H7 (cell line): ENCODE data around the gene GNAI2. TPM values are rescaled to one million over a fixed set of nuclear protein-coding genes. Genes with fewer than 3 reads are reported as not detected.
"Not testable (repeated sequence)": the region's sequence is repeated elsewhere in the genome, so short reads cannot be mapped to it uniquely, and the experiment has no call there.

ENCODE experiments used
- DNase-seq: peaks from one replicate; pipeline ENCODE4 v3.0.0; 2012
- H3K27me3 ChIP-seq: 2 replicates; pipeline ENCODE4 v1.6.0; 2011; ENCODE audit warnings: mild to moderate bottlenecking, low read length; ENCODE audit not compliant: control insufficient read depth, insufficient read depth
- H3K36me3 ChIP-seq: replicated peaks from 2 replicates; pipeline ENCODE4 v1.5.1; 2011; ENCODE audit warnings: low read length; ENCODE audit not compliant: control insufficient read depth, insufficient read depth
- H3K4me3 ChIP-seq: 2 replicates; pipeline ENCODE4 v1.5.1; 2011; ENCODE audit warnings: low read depth, mild to moderate bottlenecking, control low read depth, low read length, moderate library complexity; ENCODE audit not compliant: insufficient read depth
- total RNA-seq: library from RNA; depleted of rRNA; stranded (reverse); fragments of >200 nt; shearing (Covaris generic); gene quantifications from 2 replicates; pipeline ENCODE4 v1.2.3, GENCODE V29; 2014

GNAI2 gene
- total RNA-seq, 1 experiment from 2014 or later: 246 TPM

DNA sequence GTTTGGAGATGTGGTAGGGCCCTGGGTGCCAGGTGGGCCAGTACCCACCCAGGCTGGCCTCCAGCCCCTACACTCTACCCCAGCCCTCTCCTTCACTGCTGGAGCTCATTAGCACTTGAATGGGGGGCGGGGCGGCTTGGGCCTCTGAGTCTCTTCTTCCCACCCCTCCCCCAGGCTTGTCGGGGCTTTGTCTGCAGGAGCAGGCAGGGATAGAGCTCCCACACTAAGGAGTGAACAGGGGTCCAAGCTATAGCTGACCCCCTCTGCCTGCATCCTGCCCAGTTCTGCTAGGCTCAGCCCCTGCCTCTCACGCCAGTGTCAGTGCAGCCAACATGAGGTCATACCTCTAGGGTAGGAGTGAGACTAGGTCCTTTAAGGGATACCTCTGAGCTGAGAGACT, 5.2 kb downstream of the GNAI2 start:
- peak; percentile 95 for DNase-seq
- Histone ChIP-seq H3K36me3 (no peaks in the 10 kb centered on the region; the same call in 1 of the 2 replicates), H3K4me3 (no peak overlapping the region), H3K27me3 (no peaks in the 10 kb centered on the region)

DNA sequence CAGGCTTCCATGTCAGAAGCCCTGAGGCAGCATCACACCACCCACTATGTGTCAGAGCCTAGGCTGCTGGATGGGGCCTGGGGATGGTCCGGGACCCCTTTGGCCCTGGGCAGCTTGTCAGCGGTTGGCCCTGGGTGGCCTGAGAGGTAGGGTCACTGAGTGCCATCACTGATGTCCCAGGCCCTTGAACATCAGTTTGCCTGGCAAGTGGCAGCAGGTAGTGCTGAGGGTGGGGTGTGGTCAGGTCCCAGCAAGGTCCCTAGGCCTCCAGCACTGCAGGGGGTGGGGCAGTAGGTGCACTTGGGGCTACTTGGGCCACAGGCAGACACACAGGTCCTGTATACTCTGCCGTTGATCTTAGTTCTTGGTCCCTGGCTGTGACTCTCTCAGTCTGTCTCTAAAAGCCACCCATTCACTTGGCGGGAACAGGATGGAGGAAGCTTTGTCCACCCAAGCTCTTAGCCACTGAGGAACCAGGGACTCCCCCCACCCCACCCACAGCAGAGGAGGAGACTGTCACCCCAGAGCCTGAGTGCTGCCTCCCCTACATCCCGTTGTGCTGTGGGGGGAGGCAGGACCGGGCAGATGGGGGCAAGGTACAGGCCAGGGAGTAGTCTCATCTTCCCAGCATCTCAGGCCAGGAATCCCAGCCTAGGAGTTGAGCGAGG, 5.8 kb downstream of the GNAI2 start:
- H3K4me3 ChIP-seq: no peak overlapping the region

GRCh38 chr3:50242381-50242770, 6.4 kb downstream of the GNAI2 start:
- no peaks in the 10 kb centered on the region for H3K27me3 ChIP-seq
- peaks cover 2% of the 10 kb centered on the region for H3K36me3 ChIP-seq
- DNase-seq: no peak
- no peak overlapping the region for H3K4me3 ChIP-seq

More for the DNA sequence above, 5.8 kb downstream of the GNAI2 start:
- Histone ChIP-seq H3K27me3 (no peaks in the 10 kb centered on the region), H3K36me3 (no peaks in the 10 kb centered on the region; the same call in 1 of the 2 replicates)
- DNase-seq: no peak

- H3K4me3 ChIP-seq: no peak overlapping the region
- DNase-seq: peak; percentile 70
- H3K27me3 ChIP-seq: no peaks in the 10 kb centered on the region
- H3K36me3 ChIP-seq: peaks cover 4% of the 10 kb centered on the region
Observed at GRCh38 chr3:50242851-50243542, 7.0 kb downstream of the GNAI2 start.

DNA sequence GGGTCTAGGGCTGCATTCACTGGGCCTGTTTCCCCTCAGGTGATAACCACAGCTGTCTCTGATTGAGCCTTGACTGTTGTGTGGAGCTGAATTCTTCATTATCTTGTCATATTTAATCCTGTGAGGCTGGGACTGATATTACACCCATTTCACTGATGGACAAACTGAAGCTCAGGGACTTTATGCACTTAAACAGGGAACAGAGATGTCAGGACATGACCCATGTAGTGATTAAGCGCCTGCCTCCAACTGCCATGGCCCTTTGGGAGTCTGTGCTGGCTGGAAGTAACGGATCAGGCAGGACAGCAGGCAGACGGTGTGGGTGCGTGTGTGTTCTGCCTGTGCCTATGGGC, 7.5 kb downstream of the GNAI2 start:
- Histone ChIP-seq H3K36me3 (peaks cover 4% of the 10 kb centered on the region), H3K27me3 (no peaks in the 10 kb centered on the region), H3K4me3 (no peak overlapping the region)
- no peak for DNase-seq

DNA sequence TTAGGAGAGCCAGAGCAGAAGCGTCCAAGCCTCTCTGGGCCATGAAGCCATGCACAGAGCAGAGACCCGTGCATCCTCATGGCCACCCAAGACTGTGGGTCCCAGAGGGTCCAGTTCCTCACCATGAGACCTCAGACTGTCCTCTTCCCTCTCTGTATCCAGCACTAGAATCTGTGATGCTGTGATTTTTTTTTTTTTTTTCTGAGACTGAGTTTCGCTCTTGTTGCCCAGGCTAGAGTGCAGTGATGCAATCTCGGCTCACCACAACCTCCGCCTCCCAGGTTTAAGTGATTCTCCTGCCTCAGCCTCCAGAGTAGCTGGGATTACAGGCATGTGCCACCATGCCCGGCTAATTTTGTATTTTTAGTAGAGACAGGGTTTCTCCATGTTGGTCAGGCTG, 8.8 kb downstream of the GNAI2 start:
- H3K4me3 ChIP-seq, DNase-seq, H3K36me3 ChIP-seq, H3K27me3 ChIP-seq: not testable (repeated sequence)

- Histone ChIP-seq H3K36me3 (peaks cover 4% of the 10 kb centered on the region), H3K27me3 (no peaks in the 10 kb centered on the region), H3K4me3 (no peak overlapping the region)
- peak; percentile 56 for DNase-seq
Observed at GRCh38 chr3:50245251-50245745, 9.3 kb downstream of the GNAI2 start.

- peak; percentile 96 for DNase-seq
- Histone ChIP-seq H3K36me3 (peaks cover 4% of the 10 kb centered on the region), H3K4me3 (peak overlapping the region; percentile 6; the same call in 1 of the 2 replicates), H3K27me3 (no peaks in the 10 kb centered on the region)
Observed at GRCh38 chr3:50245831-50246516, 10.0 kb downstream of the GNAI2 start.

- Histone ChIP-seq H3K27me3 (no peaks in the 10 kb centered on the region), H3K4me3 (no peak overlapping the region), H3K36me3 (peaks cover 4% of the 10 kb centered on the region)
- DNase-seq: peak; percentile 72
Observed at GRCh38 chr3:50246517-50246954, 10.5 kb downstream of the GNAI2 start.

GRCh38 chr3:50248387-50248786, 12.4 kb downstream of the GNAI2 start:
- Histone ChIP-seq H3K27me3 (no peaks in the 10 kb centered on the region), H3K36me3 (peaks cover 12% of the 10 kb centered on the region), H3K4me3 (no peak overlapping the region)
- no peak for DNase-seq

- H3K36me3 ChIP-seq: peaks cover 12% of the 10 kb centered on the region
- no peak for DNase-seq
- no peaks in the 10 kb centered on the region for H3K27me3 ChIP-seq
- H3K4me3 ChIP-seq: no peak overlapping the region
Observed at GRCh38 chr3:50249457-50249856, 13.5 kb downstream of the GNAI2 start.

- Histone ChIP-seq H3K27me3 (no peaks in the 10 kb centered on the region), H3K4me3 (no peak overlapping the region), H3K36me3 (peaks cover 13% of the 10 kb centered on the region)
- no peak for DNase-seq
Observed at GRCh38 chr3:50250514-50250913, 14.5 kb downstream of the GNAI2 start.

DNA sequence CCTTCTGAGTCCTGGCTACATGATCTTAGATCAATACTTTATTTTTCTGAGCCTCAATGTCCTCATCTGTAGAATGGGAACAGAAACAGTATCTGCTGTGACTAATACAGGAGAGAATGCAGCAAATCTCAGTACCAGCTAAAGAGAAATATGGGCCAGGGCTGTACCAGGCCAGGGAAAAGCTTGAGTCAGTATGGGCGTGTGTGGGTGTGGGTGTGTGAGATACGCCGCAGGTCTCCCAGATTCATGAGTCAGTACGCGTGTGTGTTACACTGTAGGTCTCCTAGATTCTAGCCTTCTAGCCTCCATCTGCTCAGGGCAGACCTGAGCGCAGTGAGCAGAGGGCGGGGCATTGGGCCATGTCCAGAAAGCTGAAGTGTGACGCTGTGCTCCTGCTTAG, 15.2 kb downstream of the GNAI2 start:
- DNase-seq: no peak
- Histone ChIP-seq H3K27me3 (no peaks in the 10 kb centered on the region), H3K36me3 (peaks cover 16% of the 10 kb centered on the region), H3K4me3 (no peak overlapping the region)

DNA sequence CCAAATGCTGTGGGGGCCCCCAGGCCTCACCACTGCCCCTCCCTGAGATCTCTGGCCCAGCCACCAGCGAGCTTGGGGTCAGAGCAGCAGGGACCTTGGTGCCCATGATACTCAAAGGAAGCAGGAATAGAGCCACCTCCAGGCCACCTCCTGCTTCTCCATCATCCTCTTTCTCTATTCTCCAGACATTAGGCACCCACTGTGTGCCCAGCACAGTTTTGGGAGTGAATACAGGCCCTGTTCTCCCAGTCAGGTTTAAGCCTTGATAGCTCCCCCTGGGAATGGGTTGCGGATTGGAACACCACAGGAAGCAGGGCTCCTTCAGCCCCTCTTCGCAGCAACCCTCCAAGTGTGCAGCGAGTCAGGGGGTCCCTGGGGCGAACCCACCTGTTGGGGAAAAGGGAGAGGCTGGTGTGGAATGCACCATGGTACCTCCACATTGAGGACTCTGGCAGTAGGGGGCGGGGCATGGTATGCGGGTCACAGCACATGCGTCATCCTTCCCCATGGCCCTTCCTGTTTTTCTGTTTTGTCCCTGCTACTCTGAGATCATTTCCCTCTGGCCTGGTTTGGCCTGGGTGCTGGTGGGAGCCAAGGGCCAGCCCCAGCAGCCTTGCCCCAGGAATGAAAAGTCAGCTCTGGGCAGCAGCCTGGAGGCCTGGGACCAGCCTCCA, 18.7 kb downstream of the GNAI2 start:
- peak; percentile 72 for DNase-seq
- H3K27me3 ChIP-seq: no peaks in the 10 kb centered on the region
- no peak overlapping the region for H3K4me3 ChIP-seq
- peaks cover 27% of the 10 kb centered on the region for H3K36me3 ChIP-seq
